ENCODE data around the gene RNF223. TPM values are rescaled to one million over a fixed set of nuclear protein-coding genes. Genes with fewer than 3 reads are reported as not detected.

RNF223 gene
- total RNA-seq, 1 donor from 2014 or later: 0.65 TPM

DNA sequence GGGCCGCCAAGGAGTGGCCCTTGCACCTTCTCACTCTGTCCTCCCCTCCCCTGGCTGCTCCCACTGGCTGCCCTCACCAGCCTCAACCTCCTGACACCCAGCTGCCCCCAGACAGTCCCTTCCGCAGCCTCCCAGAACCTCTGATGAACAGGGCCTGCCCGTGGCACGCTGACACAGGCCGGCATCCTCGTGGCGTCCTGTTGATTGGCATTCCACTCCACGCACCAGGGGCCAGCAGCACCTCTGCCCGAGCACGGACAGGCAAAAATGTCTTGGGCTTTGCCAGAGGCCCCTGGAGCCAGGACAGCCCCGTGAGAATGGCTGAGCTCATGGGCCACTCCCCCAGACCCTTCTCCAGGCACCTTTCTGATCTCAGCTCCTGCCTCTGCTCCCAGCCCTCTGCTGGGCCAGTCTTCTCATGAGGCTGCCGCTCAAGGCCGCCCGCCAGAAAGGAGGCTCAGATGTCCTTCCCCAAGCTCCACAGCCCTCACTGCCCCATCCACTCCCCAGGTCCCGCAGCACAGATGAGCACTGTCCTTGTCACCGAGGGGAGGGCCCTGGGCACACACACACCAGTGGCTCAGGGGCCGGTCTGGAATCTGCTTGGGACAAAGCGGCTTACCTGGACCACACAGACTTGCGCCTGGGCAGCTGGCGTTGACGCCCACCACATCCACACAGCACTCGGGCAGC lies 15.8 kb upstream of the RNF223 start:
- ATAC-seq (no peak), DNase-seq (peak; percentile 44)
- no peak overlapping the region for H3K27ac ChIP-seq
- no peaks in the 10 kb centered on the region for H3K9me3 ChIP-seq
- H3K4me3 ChIP-seq: no peak overlapping the region
- no peaks in the 10 kb centered on the region for H3K27me3 ChIP-seq (ENCODE audit: low read depth)
- H3K36me3 ChIP-seq: no peaks in the 10 kb centered on the region
- intact Hi-C loops (cut with DNase I): no loop called here
- TF ChIP-seq, protein P1, sequence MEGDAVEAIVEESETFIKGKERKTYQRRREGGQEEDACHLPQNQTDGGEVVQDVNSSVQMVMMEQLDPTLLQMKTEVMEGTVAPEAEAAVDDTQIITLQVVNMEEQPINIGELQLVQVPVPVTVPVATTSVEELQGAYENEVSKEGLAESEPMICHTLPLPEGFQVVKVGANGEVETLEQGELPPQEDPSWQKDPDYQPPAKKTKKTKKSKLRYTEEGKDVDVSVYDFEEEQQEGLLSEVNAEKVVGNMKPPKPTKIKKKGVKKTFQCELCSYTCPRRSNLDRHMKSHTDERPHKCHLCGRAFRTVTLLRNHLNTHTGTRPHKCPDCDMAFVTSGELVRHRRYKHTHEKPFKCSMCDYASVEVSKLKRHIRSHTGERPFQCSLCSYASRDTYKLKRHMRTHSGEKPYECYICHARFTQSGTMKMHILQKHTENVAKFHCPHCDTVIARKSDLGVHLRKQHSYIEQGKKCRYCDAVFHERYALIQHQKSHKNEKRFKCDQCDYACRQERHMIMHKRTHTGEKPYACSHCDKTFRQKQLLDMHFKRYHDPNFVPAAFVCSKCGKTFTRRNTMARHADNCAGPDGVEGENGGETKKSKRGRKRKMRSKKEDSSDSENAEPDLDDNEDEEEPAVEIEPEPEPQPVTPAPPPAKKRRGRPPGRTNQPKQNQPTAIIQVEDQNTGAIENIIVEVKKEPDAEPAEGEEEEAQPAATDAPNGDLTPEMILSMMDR (IDR thresholded peaks at IDR 0.05): no peak
- no peaks in the 10 kb centered on the region for H3K4me1 ChIP-seq

DNA sequence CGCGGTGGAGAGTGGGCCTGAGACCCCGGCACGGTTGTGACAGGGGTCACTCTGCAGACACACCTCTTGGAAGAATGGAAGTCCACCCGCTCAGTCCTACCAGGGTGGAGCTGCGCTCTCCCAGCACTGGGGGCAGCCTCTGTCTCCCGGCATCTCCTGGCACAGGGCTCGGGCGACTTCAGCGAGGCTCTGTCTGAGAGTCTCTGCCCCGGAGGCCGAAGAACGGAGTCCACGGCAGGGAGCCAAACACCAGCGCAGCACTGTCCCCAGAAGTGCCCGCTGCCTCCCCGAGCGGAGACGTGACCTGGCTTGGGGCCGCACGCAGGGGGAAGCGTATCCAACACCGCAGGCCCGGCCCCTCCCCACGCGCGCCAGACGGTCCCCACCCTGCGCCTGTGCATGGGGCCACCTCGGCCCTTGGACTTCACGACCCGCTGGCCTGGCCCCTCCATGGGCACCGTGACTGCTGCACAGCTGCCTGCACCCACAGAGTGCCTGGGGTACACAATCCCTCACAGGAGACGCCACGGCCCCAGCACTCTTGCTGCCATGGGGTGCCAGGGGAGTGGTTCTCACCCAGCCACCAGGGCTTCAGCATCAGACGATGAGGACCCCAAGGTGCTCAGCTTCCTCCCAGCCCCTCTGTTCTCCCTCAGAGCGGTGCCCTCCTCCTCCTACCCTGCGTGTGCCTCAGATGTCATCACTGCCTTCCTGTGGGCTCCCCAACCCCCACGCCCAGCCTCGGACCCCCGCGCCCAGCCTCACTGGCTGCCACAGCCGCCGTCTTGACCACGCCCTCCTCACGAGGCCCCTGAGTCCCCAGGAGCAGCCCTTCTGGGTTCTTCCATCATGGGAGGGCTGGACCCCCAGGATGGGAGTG lies 14.9 kb upstream of the RNF223 start:
- intact Hi-C loops (cut with DNase I): no loop called here
- Histone ChIP-seq H3K27ac (no peak overlapping the region), H3K36me3 (no peaks in the 10 kb centered on the region), H3K4me3 (no peak overlapping the region), H3K9me3 (no peaks in the 10 kb centered on the region), H3K27me3 (ENCODE audit: low read depth) (no peaks in the 10 kb centered on the region), H3K4me1 (no peaks in the 10 kb centered on the region)
- TF ChIP-seq, protein P1 (IDR thresholded peaks at IDR 0.05): no peak
- peak; percentile 41 for DNase-seq
- no peak for ATAC-seq

DNA sequence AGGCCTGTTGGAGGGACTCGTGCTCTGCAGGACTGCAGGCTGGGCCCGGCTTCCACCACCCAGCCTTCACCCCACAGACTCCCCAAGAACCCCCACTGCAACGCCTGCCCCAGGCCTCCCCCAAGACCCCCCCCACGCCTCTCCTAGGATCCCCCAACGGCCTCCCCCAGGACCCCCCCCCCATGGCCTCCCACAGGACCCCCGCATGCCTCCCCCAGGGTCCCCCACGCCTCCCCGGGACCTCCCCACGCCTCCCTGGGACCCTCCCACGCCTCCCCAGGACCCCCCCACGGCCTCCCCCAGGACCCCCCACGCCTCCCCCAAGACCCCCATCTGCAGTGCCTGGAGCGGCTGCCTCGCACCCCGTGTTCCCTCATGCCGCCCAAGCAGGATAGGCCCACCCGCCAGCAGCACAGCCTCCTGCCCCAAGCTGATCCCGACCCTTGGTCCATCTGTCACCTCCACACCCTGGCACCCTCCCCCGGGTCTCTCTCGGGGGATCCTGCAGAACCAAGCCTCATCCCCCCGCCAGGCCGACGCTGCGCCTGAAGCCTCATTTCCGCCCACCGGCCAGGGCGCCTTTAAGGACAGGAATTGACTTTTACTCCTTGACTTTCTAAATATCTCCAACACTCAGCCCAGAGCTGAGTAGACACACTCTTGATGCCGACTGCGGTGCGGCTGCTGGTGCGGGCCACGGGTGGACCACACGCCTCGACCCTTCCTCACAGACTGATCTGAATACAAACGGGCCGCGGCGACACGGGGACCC lies 14.1 kb upstream of the RNF223 start:
- intact Hi-C loops (cut with DNase I): no loop called here
- Histone ChIP-seq H3K4me3 (no peak overlapping the region), H3K9me3 (no peaks in the 10 kb centered on the region), H3K27me3 (ENCODE audit: low read depth) (no peaks in the 10 kb centered on the region), H3K27ac (no peak overlapping the region), H3K4me1 (no peaks in the 10 kb centered on the region), H3K36me3 (no peaks in the 10 kb centered on the region)
- DNase-seq (peak; percentile 43), ATAC-seq (no peak)
- TF ChIP-seq, protein P1 (IDR thresholded peaks at IDR 0.05): no peak

DNA sequence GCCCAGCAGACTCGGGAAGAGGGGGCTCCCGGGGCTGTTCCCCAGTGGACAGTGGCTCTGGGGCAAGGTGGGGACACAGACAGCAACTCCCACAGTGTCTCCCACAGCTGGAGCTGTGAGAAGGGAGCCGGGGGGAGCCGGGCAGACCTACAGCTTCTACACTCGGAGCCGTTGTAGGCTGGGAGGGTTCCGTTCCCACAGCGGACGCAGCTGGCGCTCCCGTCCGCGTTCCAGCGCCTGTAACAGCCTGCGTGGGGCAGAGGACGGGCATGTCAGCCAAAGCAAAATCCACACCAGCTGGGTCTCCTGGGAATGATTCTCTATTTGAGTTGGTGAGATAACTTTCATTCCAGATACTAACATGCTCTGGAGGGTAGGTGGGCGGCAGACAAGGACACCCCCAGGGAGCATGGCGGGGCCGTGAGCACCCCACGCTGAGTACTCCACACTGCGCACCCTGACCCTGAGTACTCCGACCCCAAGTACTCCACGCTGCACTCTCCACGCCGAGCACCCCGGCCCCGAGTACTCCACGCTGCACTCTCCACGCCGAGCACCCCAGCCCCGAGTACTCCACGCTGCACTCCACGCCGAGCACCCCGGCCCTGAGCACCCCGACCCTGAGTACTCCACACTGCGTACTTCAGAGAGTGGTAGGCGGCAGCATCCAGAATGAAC lies 13.4 kb upstream of the RNF223 start:
- TF ChIP-seq, protein P1 (IDR thresholded peaks at IDR 0.05): no peak
- H3K4me1 ChIP-seq: no peaks in the 10 kb centered on the region
- H3K9me3 ChIP-seq: no peaks in the 10 kb centered on the region

DNA sequence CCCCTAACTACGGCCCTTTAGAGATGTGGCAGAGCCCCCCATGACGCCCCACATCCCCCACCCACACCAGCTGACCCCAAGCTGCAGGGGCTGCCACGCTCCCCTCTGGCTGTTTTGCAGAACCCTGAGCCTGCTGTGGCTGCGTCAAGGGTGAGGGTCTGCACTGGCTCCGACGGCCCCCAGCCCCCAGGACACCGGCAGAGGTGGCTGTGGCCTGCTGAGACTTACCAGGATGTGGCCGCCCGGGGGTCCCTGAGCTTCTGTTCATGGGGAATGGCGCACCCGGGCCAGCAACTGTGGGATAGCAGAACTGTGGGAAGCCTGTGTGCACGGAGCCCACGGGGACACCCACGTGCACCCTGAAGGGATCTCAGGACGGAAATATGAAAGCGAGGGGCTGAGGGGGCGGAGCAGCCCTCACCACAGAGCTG lies 12.8 kb upstream of the RNF223 start:
- Histone ChIP-seq H3K27ac (no peak overlapping the region), H3K9me3 (no peaks in the 10 kb centered on the region), H3K4me1 (no peaks in the 10 kb centered on the region), H3K27me3 (ENCODE audit: low read depth) (no peaks in the 10 kb centered on the region), H3K36me3 (no peaks in the 10 kb centered on the region), H3K4me3 (no peak overlapping the region)
- TF ChIP-seq, protein P1 (IDR thresholded peaks at IDR 0.05): no peak
- intact Hi-C loops (cut with DNase I): no loop called here
- ATAC-seq: no peak
- peak; percentile 23 for DNase-seq

More for the DNA sequence above, 13.4 kb upstream of the RNF223 start:
- H3K4me3 ChIP-seq: no peak overlapping the region
- no peaks in the 10 kb centered on the region for H3K36me3 ChIP-seq
- H3K27me3 ChIP-seq (ENCODE audit: low read depth): no peaks in the 10 kb centered on the region
- intact Hi-C loops (cut with DNase I): no loop called here
- ATAC-seq (no peak), DNase-seq (peak; percentile 36)
- no peak overlapping the region for H3K27ac ChIP-seq
